Activated CD4-positive, alpha-beta T cell treated with anti-CD3 and anti-CD28 coated beads for 4 hours (primary cell): Measurements from ENCODE around the gene FAM107B.
A peak's percentile ranks its signal among the peaks of the same experiment; 100 is the strongest.

Experiments
- DNase-seq, 2 donors: peaks; one replicate each; pipeline ENCODE4 v3.0.0-alpha.2; 2020

The FAM107B gene

GRCh38 chr10:14550471-14550981 lies 224.2 kb downstream of the FAM107B start:
- DNase-seq, result no peak

GRCh38 chr10:14549496-14549895 lies 225.2 kb downstream of the FAM107B start:
- DNase-seq, result no peak

DNA sequence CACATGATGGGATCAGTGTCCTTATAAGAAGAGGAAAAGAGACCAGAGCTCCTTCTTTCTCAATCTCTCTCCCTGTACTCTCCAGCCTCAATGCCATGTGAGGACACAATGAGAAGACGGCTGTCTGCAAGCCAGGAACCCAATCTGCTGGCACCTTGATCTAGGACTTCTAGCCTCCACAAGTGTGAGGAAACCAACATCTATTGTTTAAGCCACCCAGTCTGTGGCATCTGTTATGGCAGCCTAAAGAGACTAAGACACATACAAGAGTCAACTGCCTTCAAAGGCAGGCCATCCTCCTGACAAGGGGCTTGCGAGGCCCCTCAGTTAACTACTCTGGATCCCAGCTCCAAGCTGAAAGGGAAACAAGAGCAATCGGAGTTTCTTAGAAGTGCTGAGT lies 225.7 kb downstream of the FAM107B start:
- DNase-seq, result no peak

GRCh38 chr10:14548474-14548873 lies 226.2 kb downstream of the FAM107B start:
- no peak for DNase-seq

DNA sequence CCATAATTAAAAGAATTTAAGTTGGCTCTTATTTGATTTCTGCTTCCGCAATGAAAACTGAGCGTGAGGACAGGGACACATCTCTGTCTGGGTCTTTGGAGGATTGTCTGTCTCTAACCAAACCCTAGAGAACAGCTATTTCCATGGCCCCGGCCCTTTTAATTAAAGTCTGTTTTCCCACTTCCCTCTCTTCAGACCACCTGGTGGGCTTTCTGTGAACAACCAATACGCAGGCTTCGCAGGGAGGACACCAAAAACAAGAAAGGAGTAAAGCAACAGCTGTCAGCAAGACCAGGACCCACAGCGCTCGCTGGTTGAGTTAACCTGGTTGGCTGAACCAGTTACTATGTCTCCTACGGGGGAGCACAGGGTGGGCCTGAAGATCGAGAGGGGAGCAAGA lies 226.9 kb downstream of the FAM107B start:
- DNase-seq, result no peak

- no peak for DNase-seq
These were observed 228.9 kb downstream of the FAM107B start for GRCh38 chr10:14545827-14546226.

- no peak for DNase-seq
These were observed 230.8 kb downstream of the FAM107B start for GRCh38 chr10:14543904-14544210.

- peak in 1 of 2 donors; percentile 38 for DNase-seq
These were observed 231.4 kb downstream of the FAM107B start for GRCh38 chr10:14543046-14543903.

- no peak for DNase-seq
These were observed 233.3 kb downstream of the FAM107B start for GRCh38 chr10:14541379-14541778.

DNA sequence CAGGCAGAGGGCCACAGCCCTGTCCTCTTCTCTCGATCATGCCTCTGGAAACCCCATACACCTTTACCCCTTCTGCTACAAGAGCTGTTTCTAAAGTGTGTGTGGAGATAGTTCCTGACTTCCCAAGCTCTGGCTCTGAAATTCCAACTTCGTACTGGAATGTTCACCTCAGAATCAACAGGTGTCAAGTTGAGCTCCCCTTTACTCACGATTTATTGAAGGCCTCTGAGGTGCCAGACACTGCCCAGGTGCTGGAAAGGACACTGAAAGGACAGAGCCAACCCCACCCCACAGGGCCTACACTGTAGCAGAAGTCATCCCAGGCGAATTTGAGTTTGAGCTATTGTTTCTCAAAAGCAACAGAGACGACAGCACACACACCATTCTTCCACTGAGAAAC lies 234.1 kb downstream of the FAM107B start:
- no peak for DNase-seq

DNA sequence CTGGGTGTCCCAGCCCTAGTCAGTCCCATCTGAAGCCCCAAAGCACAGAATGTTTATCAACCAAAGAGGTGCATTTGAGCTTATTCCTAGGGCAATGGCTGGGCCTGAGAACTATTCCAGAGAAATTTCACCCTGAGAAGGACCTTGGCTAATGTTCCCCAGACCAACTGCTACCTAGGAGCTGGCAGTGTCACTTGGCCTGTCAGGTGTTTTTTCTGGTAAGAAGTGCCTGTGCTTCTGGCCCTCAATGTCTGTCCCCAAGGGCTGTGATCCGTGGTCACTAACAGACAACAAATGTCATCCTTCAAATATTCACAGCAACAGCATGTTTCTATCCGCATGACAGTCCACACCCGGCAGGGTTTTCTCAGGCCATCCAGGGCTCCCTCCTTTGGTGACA lies 234.6 kb downstream of the FAM107B start:
- DNase-seq, result no peak

- no peak for DNase-seq
These were observed 235.5 kb downstream of the FAM107B start for GRCh38 chr10:14539176-14539575.

GRCh38 chr10:14536241-14537213 lies 238.2 kb downstream of the FAM107B start:
- peak; percentile 40 to 47 for DNase-seq

- no peak for DNase-seq
These were observed 239.1 kb downstream of the FAM107B start for GRCh38 chr10:14535457-14536130.

- DNase-seq, result no peak
These were observed 240.5 kb downstream of the FAM107B start for GRCh38 chr10:14534152-14534551.

- no peak for DNase-seq
These were observed 241.4 kb downstream of the FAM107B start for GRCh38 chr10:14533295-14533694.

DNA sequence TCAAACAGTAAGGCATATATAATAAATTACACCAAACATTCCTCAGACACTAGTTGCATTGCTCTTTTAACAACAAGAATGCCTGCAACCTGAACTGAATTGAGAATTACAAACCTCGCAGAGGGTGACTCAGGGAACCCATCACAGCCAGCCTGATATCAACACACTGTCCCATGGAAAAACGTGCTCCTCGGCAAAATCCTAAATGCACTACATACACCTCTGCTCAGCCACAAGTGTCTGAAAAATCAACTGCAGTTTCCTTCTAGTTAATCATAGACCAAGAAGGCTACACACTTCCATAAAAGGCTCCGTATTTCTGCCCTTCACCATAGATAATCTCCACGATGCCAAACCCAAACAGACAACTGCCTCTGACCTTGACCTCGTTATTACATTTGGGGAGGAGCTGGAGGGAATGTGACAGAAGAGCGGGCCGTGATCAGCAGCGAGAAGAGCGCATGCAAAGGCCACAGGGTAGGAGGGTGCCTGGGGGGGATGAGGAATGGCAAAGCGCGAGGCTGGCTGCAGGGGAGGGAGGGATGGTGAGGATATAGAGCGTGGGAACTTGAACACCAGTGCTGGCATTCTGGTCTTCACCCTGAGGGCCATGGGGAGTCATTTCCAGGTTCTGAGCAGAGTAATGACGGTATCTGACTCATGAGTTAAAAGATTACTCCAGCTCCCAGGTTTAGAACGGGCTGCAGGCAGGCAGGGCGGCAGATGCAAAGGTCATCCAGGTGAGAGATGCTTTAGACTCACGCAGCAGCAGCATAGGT lies 242.0 kb downstream of the FAM107B start:
- no peak for DNase-seq

DNA sequence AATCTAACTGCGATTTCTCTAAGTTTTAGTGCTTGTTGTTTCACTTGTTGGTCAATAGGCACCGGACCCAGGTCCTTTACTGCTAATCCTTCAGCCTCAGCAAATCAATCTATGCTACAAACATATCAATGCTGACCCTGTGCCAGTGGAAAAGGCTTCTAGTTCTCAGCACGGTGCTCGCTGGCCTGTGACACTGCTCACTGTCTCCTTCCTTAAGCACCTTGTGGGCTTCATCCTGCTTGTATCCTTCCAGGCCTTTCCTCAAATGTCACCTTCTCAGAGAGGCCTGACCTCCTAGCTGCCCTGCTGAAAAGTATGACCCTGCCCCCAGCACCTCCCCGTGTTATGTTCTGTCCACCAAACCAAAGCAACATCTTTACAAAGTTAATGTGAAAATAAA lies 242.7 kb downstream of the FAM107B start:
- no peak for DNase-seq

DNA sequence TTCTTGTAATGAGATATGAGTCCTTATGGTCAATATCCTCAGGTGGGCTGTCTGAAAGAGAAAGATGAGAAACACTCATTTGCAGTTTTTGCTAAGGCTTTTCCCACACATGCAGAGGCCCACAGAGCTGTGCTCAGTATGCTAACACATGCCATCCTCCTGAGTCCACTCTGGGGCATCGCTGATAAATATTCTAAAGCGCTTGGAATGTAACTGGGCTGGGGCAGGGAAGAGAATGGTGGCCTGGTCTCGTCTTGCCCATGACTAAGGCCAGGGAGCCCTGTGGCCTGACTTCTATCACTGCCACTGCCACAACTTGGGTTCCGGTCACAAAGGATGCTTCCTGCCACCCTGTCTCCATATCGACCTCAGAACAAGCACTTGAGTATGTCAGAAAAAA lies 244.2 kb downstream of the FAM107B start:
- no peak for DNase-seq

DNA sequence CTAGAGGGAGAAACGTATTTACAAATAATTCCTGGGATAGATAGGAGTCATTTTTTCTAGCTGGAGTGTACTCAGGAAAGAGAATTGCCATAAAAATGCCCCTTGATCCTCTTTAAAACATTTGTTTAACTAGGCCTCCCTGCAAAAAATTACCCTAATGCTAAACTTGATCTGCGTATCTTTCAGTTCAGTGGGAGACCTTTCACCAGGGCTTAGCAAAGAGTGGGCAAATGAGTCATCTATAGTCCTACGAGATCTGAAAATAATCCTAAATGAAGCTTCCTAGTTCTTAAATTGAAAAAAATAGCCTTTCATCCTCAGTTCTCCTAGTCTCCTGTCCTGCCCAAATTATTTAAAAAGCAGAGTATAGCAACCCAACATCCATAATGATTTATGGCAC lies 245.3 kb downstream of the FAM107B start:
- DNase-seq, result no peak

GRCh38 chr10:14528450-14528849 lies 246.2 kb downstream of the FAM107B start:
- no peak for DNase-seq

- no peak for DNase-seq
These were observed 246.8 kb downstream of the FAM107B start for GRCh38 chr10:14527915-14528314.
